HG03066 (cell line): ENCODE results near the gene PGA5.

Experiments used
- ATAC-seq: cut with Tn5 transposase; IDR thresholded peaks from one replicate; pipeline ENCODE4 v1.9.1; 2021; ENCODE audit warnings: low read depth; ENCODE audit not compliant: unreplicated experiment

The PGA5 gene

GRCh38 chr11:61264795-61265194, 23.8 kb downstream of the PGA5 start:
- ATAC-seq = no peak

GRCh38 chr11:61265357-61265756, 24.4 kb downstream of the PGA5 start:
- no peak for ATAC-seq

- ATAC-seq = no peak
Measured at GRCh38 chr11:61266602-61267001, 25.6 kb downstream of the PGA5 start.

GRCh38 chr11:61267437-61267841, 26.5 kb downstream of the PGA5 start:
- no peak for ATAC-seq

GRCh38 chr11:61268588-61269250, 27.7 kb downstream of the PGA5 start:
- no peak for ATAC-seq

- ATAC-seq = no peak
Measured at GRCh38 chr11:61270354-61271076, 29.5 kb downstream of the PGA5 start.

- no peak for ATAC-seq
Measured at GRCh38 chr11:61272731-61273130, 31.8 kb downstream of the PGA5 start.

- no peak for ATAC-seq
Measured at GRCh38 chr11:61273178-61274078, 32.5 kb downstream of the PGA5 start.

GRCh38 chr11:61274084-61274483, 33.1 kb downstream of the PGA5 start:
- no peak for ATAC-seq

- no peak for ATAC-seq
Measured at GRCh38 chr11:61275191-61275590, 34.2 kb downstream of the PGA5 start.

GRCh38 chr11:61277186-61278000, 36.4 kb downstream of the PGA5 start:
- ATAC-seq = no peak

- no peak for ATAC-seq
Measured at GRCh38 chr11:61278001-61278470, 37.1 kb downstream of the PGA5 start.

- no peak for ATAC-seq
Measured at GRCh38 chr11:61279934-61280659, 39.1 kb downstream of the PGA5 start.

GRCh38 chr11:61280883-61281580, 40.1 kb downstream of the PGA5 start:
- no peak for ATAC-seq

GRCh38 chr11:61281581-61282250, 40.7 kb downstream of the PGA5 start:
- no peak for ATAC-seq

GRCh38 chr11:61283613-61284012, 42.6 kb downstream of the PGA5 start:
- ATAC-seq = no peak

GRCh38 chr11:61287338-61287977, 46.5 kb downstream of the PGA5 start:
- no peak for ATAC-seq
